ENCODE measurements around the gene FBXL15.
"Not testable (repeated sequence)": the region's sequence is repeated elsewhere in the genome, so short reads cannot be mapped to it uniquely, and the experiment has no call there.

The FBXL15 gene

GRCh38 chr10:102432162-102432950 is 11.7 kb downstream of the FBXL15 start, which contains the start of gene CUEDC2:
CUEDC2 (minus strand) TSS chr10:102432574; CDS start chr10:102425188, 7,386 bp downstream.
- peak; percentile 99 for DNase-seq

- no peak for DNase-seq
These were observed 13.0 kb downstream of the FBXL15 start for GRCh38 chr10:102433619-102434046.

- no peak for DNase-seq
These were observed 13.9 kb downstream of the FBXL15 start for GRCh38 chr10:102434394-102435132.

- DNase-seq, result peak in 1 of 2 experiments; percentile 27
These were observed 14.5 kb downstream of the FBXL15 start for GRCh38 chr10:102435133-102435497.

- DNase-seq, result peak; percentile 63 to 72
These were observed 15.0 kb downstream of the FBXL15 start for GRCh38 chr10:102435529-102436233.

GRCh38 chr10:102436312-102436711 is 15.7 kb downstream of the FBXL15 start:
- DNase-seq, result no peak

- no peak for DNase-seq
These were observed 16.9 kb downstream of the FBXL15 start for GRCh38 chr10:102437515-102437914.

- DNase-seq, result no peak
These were observed 17.7 kb downstream of the FBXL15 start for GRCh38 chr10:102438374-102438773.

- no peak for DNase-seq
These were observed 24.2 kb downstream of the FBXL15 start for GRCh38 chr10:102444851-102445250.

GRCh38 chr10:102449321-102450123 is 28.9 kb downstream of the FBXL15 start:
- DNase-seq, result peak; percentile 87 to 93

GRCh38 chr10:102450124-102450373 is 29.4 kb downstream of the FBXL15 start:
- DNase-seq, result no peak

GRCh38 chr10:102450374-102451104 is 29.9 kb downstream of the FBXL15 start:
- DNase-seq, result peak; percentile 77 to 80

- DNase-seq, result no peak
These were observed 30.7 kb downstream of the FBXL15 start, which contains the start of gene C10orf95 for GRCh38 chr10:102451105-102451969. C10orf95 (minus strand) TSS chr10:102451543; CDS start chr10:102451093, 450 bp downstream.

GRCh38 chr10:102452672-102453340 is 32.2 kb downstream of the FBXL15 start:
- peak; percentile 76 to 86 for DNase-seq

- DNase-seq, result no peak
These were observed 32.9 kb downstream of the FBXL15 start for GRCh38 chr10:102453502-102453901.

- DNase-seq, result not testable (repeated sequence)
These were observed 34.2 kb downstream of the FBXL15 start for GRCh38 chr10:102454662-102455487.

- no peak for DNase-seq
These were observed 35.3 kb downstream of the FBXL15 start for GRCh38 chr10:102455893-102456471.

- no peak for DNase-seq
These were observed 37.0 kb downstream of the FBXL15 start for GRCh38 chr10:102457591-102458150.

- no peak for DNase-seq
These were observed 38.0 kb downstream of the FBXL15 start for GRCh38 chr10:102458656-102459055.
